Anterior cingulate cortex (tissue), 58 donors: ENCODE results near the gene FBXO44.

Source experiments
- DNase-seq, 58 donors: peaks; one replicate each; lab custom pipeline; 2025; lab: John Stamatoyannopoulos, UW

The FBXO44 gene

DNA sequence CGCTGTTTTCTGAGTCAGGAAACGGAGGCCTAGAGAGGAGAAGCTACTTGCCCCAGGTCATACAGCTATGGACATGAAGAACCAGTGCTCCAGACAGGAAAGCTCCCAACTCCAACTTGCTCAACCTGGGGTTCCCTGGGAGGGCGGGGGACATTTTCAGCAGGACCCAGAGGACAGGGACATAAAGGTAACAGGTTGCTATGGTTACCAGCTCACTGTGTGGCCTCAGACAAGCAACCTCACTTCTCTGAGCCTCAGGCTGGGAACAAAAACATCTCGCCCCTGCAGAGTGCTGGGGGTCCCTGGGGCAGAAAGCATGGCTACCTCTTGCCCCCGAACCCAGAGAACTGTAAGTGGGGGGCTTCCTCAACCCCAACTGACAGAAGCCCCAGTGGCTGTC is 16.6 kb upstream of the FBXO44 start:
- DNase-seq: no peak

- DNase-seq: no peak
These were observed 15.3 kb upstream of the FBXO44 start for GRCh38 chr1:11639372-11639771.

- DNase-seq: no peak
These were observed 14.6 kb upstream of the FBXO44 start for GRCh38 chr1:11640101-11640500.

DNA sequence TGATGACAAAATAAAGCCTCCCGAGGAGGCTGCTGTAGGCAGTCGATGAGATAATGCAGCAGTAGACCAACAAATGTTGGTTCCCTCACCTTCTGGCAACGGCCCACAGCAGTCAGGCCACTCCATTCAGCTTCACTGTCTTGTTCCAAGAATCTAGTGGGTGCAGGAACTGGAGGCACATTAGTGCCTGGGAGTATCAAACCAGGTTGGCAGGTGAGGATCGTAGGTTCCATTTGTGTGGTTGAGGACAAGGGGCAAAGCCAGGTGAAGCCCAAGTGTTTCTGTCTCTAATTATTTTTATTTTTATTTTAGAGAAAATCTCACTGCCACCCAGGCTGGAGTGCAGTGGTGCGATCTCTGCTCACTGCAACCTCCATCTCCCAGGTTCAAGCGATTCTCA is 13.7 kb upstream of the FBXO44 start:
- no peak for DNase-seq

GRCh38 chr1:11641776-11642305 is 12.8 kb upstream of the FBXO44 start:
- DNase-seq: no peak

DNA sequence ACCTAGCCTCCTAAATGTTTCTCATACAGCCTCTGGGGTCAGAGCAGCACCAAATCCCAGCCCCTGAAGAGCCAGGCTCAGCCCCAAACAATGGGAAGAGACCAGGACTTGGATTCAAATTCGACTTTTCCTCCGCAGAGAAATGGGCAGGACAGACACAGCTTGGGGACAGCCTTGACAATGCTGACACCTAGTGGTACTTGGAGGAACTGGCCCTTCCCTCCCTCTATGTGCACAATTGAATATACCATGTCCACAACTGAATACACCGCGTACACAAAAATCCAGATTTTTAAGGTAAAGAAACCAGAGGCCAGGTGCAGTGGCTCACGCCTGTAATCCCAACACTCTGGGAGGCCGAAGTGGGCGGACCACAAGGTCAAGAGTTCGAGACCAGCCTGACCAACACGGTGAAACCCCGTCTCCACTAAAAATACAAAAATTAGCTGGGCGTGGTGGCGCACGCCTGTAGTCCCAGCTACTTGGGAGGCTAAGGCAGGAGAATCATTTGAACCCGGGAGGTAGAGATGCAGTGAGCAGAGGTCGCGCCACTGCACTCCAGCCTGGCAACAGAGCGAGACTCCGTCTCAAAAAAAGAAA is 12.2 kb upstream of the FBXO44 start:
- DNase-seq: peak in 41 of 58 donors; percentile 13 to 72 (median 40)

- no peak for DNase-seq
These were observed 10.9 kb upstream of the FBXO44 start for GRCh38 chr1:11643782-11644181.

GRCh38 chr1:11645270-11645669 is 9.4 kb upstream of the FBXO44 start:
- DNase-seq: no peak

DNA sequence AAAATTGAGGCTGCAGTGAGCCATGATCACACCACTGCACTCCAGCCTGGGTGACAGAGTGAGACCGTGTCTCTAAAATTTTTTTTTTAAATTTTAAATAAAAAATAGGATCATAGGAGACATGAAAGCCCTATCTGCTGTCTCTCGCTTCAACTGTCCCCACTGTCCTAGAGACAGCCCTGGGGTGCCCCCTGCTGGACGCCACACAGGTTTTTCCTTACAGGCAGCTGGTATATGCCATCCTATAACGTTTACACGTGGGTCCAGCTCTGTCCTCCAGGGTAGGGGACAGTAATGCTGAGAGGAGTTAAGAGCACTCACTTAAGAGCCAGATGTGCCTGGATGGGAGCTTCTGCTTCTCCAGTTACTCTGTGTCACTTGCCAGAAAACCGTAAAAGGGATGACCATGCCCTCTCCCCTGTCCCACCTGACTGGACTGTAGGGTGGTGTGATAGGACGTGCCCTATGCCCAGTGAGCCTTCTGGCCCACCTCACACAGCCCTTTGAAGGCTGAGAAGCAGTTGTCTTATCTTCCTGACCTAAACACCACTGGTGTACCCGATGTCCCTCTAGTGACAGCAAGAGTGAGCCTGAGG is 8.9 kb upstream of the FBXO44 start:
- DNase-seq: peak in 54 of 58 donors; percentile 27 to 93 (median 70)

DNA sequence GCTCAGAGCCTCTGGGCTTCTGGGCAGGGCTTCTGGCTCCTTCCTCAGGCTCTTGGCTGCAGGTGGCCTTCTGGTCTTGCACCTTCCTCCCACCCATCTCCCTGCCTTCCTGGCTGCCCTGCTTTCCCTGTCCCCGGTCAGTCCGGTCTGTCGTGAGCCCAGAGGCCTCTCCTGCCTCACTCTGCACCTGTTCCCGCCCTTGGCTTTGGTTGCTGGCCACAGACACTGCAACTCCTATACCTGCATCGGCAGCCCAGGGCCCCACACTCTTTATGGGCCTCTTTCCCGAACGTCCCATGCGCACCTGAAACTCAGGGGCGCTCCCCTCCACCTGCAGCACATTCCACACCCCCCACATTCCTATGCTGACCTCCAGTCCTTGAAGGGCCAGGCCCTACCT is 8.4 kb upstream of the FBXO44 start:
- DNase-seq: no peak

DNA sequence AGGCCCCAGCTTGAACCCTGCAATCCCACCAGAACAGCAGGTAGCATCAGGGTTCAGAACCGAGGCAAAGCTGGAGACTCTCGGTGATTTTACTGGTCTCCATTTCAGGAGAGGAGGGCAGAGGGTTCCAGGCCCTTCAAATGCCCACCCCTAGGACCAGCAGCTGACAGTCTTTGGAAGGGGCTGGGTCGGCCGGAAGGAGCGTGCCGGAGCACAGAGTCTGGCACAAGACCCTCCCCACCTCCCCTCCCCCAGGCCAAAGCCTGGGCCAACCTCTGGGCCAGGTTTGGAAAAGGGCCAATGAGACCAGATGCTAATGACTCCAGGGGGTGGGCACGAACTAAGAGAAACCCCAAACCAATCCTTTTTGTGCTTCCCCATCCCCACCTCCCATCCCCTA is 7.3 kb upstream of the FBXO44 start:
- peak in 3 of 58 donors; percentile 9 to 55 (median 26) for DNase-seq

GRCh38 chr1:11648039-11648438 is 6.6 kb upstream of the FBXO44 start:
- DNase-seq: peak in 56 of 58 donors; percentile 36 to 97 (median 87)

- peak in 13 of 58 donors; percentile 22 to 67 (median 46) for DNase-seq
These were observed 5.9 kb upstream of the FBXO44 start for GRCh38 chr1:11648732-11649158.

GRCh38 chr1:11649237-11649623 is 5.4 kb upstream of the FBXO44 start:
- DNase-seq: peak in 1 of 58 donors; percentile 51

GRCh38 chr1:11649624-11650330 is 4.9 kb upstream of the FBXO44 start:
- DNase-seq: no peak

- peak in 49 of 58 donors; percentile 18 to 80 (median 59) for DNase-seq
These were observed 4.2 kb upstream of the FBXO44 start for GRCh38 chr1:11650331-11650991.

- DNase-seq: no peak
These were observed 3.7 kb upstream of the FBXO44 start for GRCh38 chr1:11651017-11651416.

DNA sequence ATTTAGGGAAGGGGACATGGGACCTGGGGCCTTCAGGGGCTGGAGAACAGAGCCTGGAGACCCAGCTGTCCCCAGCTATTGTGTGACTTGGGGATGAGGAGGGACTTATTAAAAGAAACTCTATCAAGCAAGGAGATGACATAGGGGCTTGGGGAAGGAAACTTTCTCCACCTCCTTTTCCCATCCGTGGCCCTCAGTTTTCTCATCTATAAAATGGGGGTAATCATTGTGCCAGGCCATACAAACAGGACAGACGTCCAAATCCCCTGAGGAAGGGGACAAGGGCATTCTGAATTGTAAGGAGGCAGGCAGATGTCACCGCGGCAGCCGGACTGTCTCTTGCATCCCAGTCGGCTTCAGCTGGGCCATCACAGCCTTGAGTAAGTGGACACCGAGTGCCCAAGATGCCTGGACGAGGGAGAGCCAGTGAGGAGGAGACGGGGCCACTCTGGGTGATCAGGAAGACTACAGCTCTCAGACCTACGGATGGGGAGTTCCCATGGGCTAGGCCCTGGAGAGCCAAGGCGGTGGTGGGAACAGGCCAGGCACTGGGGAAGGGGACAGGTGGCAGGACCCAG is 2.4 kb upstream of the FBXO44 start:
- no peak for DNase-seq

GRCh38 chr1:11653101-11653860 is 1.4 kb upstream of the FBXO44 start:
- DNase-seq: peak in 3 of 58 donors; percentile 26 to 53 (median 45)

DNA sequence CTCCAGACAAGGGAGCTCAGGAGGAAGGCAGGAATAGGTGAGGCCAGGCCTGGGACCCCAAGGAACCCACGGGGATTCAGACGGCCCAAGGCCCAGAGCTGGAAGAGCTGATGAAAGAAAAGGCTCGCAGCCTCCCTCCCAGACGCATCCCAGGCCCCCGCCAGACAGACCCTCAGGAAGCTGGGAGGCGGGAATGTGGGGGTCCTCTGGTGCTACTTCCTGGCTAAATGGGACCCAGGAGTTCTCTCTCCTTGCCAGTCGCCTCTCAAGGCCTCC is 878 bp upstream of the FBXO44 start:
- DNase-seq: no peak
